Mononuclear cell (primary cell): ENCODE results near the gene TMTC3. TPM values are rescaled to one million over a fixed set of nuclear protein-coding genes. Genes with fewer than 3 reads are reported as not detected.
A peak's percentile ranks its signal among the peaks of the same experiment; 100 is the strongest.
"Not testable (repeated sequence)": the region's sequence is repeated elsewhere in the genome, so short reads cannot be mapped to it uniquely, and the experiment has no call there.

ENCODE experiments used
- H3K27me3 ChIP-seq: 2 replicates; pipeline ENCODE4 v1.6.0; 2011; ENCODE audit warnings: low read length, control low read depth; ENCODE audit not compliant: insufficient read depth
- H3K4me1 ChIP-seq: 2 replicates; pipeline ENCODE4 v1.5.1; 2011; ENCODE audit warnings: mild to moderate bottlenecking, low read length, control low read depth; ENCODE audit not compliant: insufficient read depth
- H3K4me3 ChIP-seq: 2 replicates; pipeline ENCODE4 v1.5.1; 2011; ENCODE audit warnings: mild to moderate bottlenecking, low read length, moderate library complexity
- H3K9me3 ChIP-seq: 2 replicates; pipeline ENCODE4 v1.5.1; 2011; ENCODE audit warnings: low read depth, mild to moderate bottlenecking, control low read depth, low read length
- total RNA-seq: library from RNA; depleted of rRNA; stranded (reverse); fragments of >200 nt; gene quantifications from one replicate; pipeline ENCODE4 v1.2.3, GENCODE V29; 2012

The TMTC3 gene
- total RNA-seq = 9.2 TPM

DNA sequence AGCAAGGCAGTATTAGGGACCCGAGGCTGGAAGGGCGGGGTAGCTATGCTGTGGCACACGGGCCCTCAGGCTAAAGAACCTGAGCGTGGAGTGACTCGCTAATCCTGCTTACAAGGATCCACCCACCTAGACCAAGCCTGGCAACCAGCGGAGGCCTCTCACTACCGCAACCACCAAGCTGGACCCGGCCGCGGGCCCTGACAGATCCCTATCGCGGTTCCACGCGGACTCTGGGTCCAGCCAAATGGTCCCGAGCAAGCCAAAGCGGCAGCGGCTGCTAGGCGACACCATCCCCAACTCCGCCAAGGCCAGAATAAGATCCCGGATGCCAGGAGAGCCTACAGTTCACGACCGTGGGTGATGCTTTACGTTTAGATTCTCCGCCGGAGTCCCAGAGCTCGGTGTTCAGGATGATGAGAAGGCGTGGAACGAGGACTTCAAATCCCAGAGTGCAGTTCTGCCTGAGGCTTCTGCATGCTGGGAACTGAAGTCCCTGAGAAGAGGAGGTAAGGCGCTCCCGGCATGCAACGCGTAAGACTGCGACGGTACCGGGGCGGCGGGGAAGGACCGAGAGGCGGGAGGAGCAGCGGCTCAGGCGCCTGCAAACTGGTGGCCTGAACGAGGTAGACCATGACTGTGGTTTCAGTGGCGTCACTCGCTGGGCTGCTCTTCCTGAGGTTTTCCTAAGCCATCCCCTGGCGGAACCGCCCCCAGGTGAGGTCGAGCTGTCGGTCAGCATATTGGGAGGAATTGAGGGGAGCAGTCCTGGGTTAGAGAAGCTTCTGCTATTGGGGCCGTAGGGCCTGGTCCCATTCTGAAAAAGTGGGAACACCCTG lies at the start of gene TMTC3, which contains the start of gene CEP290:
Gene TMTC3 (plus strand): TSS at position 534 of the 836 bp plus-strand sequence. CDS start 6,009 bp downstream, outside the sequence.
Gene CEP290 (minus strand): TSS at position 315 of the 836 bp plus-strand sequence. CDS start 781 bp downstream, outside the sequence.
- peak within 1 kb of the TSS; percentile 86 for H3K4me3 ChIP-seq
- peaks cover 12% of the 10 kb centered on the region for H3K4me1 ChIP-seq
- H3K27me3 ChIP-seq = no peaks in the 10 kb centered on the region
- H3K9me3 ChIP-seq = no peaks in the 10 kb centered on the region

DNA sequence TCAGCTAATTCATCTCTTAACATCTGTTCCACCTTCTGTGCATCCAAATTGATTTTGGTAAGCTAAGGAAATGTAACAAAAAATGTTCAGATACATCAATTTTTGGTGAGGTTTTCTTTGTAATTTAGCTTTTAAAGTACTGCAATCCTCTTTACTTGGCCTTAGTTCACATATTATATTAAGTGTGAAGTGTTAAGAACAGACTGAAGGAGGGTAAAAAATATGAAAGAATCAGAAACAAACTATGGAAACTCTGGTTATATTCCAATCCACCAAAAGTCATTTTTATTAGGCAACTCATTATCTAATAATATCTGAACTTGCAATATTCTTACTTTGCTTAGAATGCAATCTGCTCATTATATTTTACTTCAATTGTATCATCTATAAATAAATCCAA lies 49.3 kb upstream of the TMTC3 start:
- no peaks in the 10 kb centered on the region for H3K27me3 ChIP-seq
- no peaks in the 10 kb centered on the region for H3K4me1 ChIP-seq
- H3K4me3 ChIP-seq = no peak overlapping the region
- no peaks in the 10 kb centered on the region for H3K9me3 ChIP-seq

DNA sequence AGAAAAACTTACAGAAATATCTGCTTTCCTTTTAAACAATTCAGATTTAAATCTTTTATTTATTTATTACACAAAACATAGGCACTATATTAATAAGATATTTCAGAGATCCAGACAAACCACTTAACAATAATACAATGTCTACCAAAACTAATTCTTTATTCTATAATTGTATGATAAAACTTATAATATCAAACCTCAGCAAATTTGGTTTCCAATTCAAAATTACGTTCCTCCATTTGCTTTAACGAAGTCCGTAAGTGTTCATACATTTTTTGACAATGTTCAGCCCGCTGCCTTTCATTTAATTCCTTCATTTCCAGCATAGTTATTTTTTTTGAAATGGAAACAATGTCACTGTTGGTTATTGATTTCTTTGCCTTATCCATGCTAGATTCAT lies 48.5 kb upstream of the TMTC3 start:
- H3K9me3 ChIP-seq = no peaks in the 10 kb centered on the region
- no peak overlapping the region for H3K4me3 ChIP-seq
- H3K27me3 ChIP-seq = no peaks in the 10 kb centered on the region
- no peaks in the 10 kb centered on the region for H3K4me1 ChIP-seq

DNA sequence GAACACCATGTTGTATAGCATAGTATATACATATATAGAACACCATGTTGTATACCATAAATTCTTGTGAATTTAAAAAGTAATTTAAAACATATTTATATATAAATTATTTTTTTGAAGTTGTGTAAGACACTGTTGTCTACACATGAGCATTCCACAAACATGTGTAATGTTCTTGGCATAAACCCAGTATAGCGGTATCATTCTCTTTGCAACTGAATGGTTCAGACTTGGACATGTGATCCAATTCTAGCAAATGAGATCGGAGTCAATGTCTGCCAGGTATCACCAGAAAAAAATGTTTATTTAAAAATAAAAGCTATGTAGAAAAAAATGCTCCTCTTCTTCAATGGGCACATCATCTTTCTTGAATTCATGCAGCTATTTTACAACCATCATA lies 34.1 kb upstream of the TMTC3 start:
- Histone ChIP-seq H3K9me3 (no peaks in the 10 kb centered on the region), H3K4me1 (no peaks in the 10 kb centered on the region), H3K4me3 (no peak overlapping the region), H3K27me3 (no peaks in the 10 kb centered on the region)

DNA sequence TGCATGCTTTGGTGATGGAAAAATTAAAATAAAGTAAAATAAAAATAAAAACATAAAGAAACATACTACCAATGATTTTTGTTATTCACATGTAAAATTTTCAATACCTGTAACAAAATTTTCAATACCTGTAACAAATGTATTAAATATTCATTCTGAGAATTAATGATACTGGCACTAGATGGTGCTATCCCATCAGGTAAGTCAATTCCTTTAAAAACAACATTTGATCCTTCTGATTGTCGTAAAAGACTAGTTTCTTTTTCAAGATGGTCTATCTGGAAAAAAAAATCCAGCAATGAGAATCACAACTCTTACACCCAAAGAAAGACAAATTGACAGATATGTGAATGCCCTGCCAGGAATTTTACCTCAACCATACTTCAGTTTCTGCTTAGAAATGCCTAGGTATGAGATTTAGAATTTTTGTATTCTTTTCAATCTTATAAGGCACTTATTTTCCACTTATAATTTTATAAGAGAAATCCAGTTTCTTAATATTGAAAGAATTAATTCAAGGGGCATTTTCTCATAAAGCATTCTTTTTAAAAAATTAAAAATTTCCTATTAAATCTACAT lies 30.9 kb upstream of the TMTC3 start:
- no peaks in the 10 kb centered on the region for H3K27me3 ChIP-seq
- no peaks in the 10 kb centered on the region for H3K9me3 ChIP-seq
- H3K4me3 ChIP-seq = no peak overlapping the region
- H3K4me1 ChIP-seq = no peaks in the 10 kb centered on the region

DNA sequence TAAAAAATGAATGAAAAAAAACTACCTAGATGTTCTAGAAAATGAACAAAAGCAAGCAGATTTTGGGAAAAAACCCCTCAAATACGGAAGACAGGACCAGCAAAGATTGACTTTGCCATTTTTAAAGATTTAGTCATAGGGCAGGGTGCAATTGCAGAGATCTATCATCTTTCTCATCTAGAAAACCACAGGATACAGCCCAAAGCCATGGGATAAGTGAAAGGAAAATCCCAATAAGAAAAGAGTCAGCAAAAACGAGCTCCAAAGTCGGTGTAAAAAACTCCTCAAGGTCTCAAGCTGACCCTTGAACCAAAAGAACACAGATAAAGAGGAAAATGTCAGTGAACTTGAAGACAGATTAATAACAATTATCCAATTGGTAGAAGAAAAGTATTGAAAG lies 28.2 kb upstream of the TMTC3 start:
- no peaks in the 10 kb centered on the region for H3K27me3 ChIP-seq
- H3K4me3 ChIP-seq = no peak overlapping the region
- H3K9me3 ChIP-seq = no peaks in the 10 kb centered on the region
- no peaks in the 10 kb centered on the region for H3K4me1 ChIP-seq

DNA sequence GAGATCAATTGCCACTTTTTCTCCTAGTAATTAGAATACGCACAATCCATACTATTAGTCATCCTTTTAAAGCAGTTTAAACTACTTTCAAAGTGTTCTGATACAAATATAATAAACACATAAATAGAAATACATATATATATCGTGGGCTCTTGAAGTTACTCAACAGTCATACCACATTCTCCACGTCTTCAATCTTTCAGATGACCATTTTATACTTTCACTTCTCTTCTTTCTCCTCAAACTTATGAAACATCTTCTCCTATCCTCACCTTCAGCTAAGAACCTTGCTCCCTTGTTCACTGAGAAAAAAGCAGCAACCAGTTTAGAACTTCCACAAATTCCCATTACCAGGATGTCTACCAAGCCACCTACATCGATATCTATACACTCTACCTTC lies 19.4 kb upstream of the TMTC3 start:
- Histone ChIP-seq H3K4me3 (no peak overlapping the region), H3K27me3 (no peaks in the 10 kb centered on the region), H3K9me3 (no peaks in the 10 kb centered on the region), H3K4me1 (no peaks in the 10 kb centered on the region)

DNA sequence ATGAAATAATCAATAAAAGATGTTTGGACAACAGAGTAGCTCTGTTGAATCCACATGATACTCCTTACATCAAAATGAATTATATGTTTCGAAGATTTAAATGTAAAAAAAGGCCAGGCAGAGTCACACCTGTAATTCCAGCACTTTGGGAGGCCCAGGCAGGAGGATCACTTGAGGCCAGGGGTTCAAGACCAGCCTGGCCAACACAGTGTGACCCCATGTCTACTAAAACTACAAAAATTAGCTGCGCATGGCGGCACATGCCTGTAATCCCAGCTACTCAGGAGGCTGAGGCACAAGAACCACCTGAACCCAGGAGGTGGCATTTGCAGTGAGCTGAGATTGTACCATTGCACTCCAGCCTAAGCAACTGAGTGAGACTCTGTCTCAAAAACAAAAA lies 15.0 kb upstream of the TMTC3 start:
- Histone ChIP-seq H3K4me3 (no peak overlapping the region), H3K27me3 (no peaks in the 10 kb centered on the region), H3K4me1 (no peaks in the 10 kb centered on the region), H3K9me3 (no peaks in the 10 kb centered on the region)

DNA sequence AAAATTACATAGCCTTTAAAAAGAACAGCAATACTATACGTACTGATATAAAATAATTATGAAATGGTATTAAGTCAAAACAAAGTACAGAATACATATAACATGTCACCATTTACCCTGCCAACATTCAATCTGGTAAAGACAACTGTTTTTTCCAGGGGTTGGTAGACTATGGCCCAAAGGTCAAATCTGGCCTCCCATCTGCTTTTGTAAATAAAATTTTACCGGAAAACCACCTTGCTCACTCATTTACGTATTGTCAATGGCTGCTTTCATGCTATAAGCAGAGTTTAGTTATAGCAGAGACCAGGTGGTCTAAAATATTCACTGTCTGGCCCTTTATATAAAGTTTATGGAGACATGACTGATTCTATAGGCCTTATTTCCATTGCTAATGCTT lies 14.3 kb upstream of the TMTC3 start:
- no peaks in the 10 kb centered on the region for H3K27me3 ChIP-seq
- H3K4me3 ChIP-seq = no peak overlapping the region
- no peaks in the 10 kb centered on the region for H3K4me1 ChIP-seq
- H3K9me3 ChIP-seq = no peaks in the 10 kb centered on the region

DNA sequence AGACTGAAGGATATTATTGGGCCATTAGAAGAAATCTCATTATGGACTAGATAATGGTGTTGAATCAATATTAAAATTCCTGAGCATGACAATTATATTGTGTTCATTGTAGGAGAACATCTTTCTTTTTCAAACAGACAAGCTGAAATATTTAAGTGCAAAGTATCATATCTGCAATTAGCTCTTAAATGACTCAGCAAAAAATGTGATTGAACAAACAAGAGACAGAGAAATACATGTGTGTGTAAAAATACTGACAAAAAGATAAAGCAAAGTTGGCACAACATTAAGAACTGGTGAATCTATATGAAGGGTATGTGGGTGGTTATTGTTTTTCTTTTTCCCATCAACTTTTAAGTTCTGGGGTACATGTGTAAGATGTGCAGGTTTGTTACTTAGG lies 9.7 kb upstream of the TMTC3 start:
- Histone ChIP-seq H3K4me1 (no peaks in the 10 kb centered on the region), H3K9me3 (no peaks in the 10 kb centered on the region), H3K4me3 (no peak overlapping the region), H3K27me3 (no peaks in the 10 kb centered on the region)

DNA sequence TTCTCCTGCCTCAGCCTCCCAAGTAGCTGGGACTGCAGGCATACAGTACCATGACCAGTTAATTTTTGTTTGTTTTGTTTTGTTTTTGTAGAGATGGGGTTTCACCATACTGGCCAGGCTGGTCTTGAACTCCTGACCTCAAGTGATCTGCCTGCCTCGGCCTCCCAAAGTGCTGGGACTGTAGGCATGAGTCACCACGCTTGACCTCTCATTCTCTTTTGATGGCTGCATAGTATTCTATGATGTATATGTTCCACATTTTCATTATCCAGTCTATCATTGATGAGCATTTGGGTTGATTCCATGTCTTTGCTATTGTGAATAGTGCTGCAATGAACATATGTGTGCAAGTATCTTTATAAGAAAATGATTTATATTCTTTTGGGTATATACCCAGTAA lies 8.9 kb upstream of the TMTC3 start:
- H3K27me3 ChIP-seq, H3K4me3 ChIP-seq, H3K4me1 ChIP-seq, H3K9me3 ChIP-seq: not testable (repeated sequence)

DNA sequence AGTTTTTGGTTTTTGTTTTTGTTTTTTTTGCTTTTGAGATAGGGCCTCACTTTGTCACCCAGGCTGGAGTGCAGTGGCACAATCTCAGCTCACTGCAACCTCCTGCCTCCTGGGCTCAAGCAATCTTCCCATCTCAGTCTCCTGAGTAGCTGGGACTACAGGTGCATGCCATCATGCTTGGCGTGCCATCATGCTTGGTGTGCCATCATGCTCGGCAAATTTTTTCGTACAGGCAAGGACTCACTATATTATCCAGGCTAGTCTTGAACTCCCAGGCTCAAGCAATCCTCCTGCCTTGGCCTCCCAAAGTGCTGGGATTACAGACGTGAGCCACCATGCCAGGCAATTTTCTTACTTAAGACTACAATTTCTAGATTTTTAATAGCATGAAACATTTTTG lies 2.4 kb upstream of the TMTC3 start:
- H3K4me1 ChIP-seq = peaks cover 12% of the 10 kb centered on the region
- not testable (repeated sequence) for H3K27me3 ChIP-seq, H3K9me3 ChIP-seq, H3K4me3 ChIP-seq

DNA sequence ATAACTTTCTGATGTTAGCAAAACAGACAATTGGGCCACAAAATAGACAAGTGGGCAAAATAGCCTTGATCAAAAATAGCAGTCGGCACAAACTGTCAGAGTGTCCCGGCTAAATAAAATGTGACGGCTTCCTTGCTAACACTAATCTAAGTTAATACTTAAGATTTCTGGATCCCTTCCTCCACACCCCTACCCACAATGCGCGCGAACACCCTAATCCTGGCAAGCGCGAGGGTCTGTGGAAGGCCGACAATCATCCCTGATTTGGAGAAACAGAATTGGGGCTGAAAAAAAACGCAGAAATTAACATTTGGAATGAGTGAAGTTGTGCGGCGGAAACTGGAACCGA lies 708 bp upstream of the TMTC3 start:
- peaks cover 12% of the 10 kb centered on the region for H3K4me1 ChIP-seq
- no peaks in the 10 kb centered on the region for H3K9me3 ChIP-seq
- H3K4me3 ChIP-seq = peak overlapping the region; percentile 86
- no peaks in the 10 kb centered on the region for H3K27me3 ChIP-seq

DNA sequence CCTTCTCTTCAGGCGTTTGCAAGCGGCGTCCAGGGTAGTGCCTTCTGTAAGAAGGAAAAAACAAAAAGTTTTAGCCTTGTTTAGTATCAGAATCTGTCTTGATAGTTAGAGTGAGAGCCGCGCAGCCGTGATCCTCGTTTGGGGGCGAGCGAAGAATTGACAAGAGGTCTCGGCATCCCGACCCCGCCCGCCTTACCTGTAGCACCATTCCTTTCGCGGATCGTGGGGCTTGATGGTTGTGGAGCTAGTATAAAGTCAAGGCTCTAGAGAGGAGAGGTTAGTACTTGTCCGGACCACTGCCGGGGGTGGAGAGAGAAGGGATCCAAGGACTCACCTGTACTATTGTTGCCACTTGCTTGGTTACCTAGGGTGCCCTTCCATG lies 494 bp downstream of the TMTC3 start:
- H3K4me1 ChIP-seq = peaks cover 12% of the 10 kb centered on the region

DNA sequence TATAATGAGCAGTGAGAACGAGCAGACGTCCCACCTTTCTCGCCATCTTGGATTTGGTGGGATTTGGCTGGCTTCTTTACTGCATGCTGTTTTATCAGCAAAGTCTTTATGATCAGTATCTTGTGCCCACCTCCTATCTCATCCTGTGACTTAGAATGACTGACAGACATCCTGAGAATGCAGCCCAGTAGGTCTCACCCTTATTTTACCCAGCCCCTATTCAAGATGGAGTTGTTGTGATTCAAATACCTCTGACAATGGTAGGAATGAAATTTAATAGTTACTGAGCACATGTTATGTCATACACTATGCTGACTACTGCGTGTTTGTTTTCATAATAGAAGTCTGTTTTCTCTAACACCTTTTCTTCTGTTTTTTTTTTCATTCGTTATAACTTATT lies 1.9 kb downstream of the TMTC3 start:
- Histone ChIP-seq H3K9me3 (no peaks in the 10 kb centered on the region), H3K4me3 (no peak overlapping the region), H3K27me3 (no peaks in the 10 kb centered on the region), H3K4me1 (peaks cover 12% of the 10 kb centered on the region)

More for the DNA sequence above, 494 bp downstream of the TMTC3 start:
- Histone ChIP-seq H3K27me3 (no peaks in the 10 kb centered on the region), H3K4me3 (peak overlapping the region; percentile 86), H3K9me3 (no peaks in the 10 kb centered on the region)
